GM12878 (cell line): ENCODE measurements around the gene ITGA4. TPM values are rescaled to one million over a fixed set of nuclear protein-coding genes. Genes with fewer than 3 reads are reported as not detected.

ENCODE experiments used
- ATAC-seq: fragments of 200-7000 bp; cut with Tn5 transposase; 3 replicates; pipeline ENCODE4 v1.9.1; 2020; ENCODE audit warnings: mild to moderate bottlenecking, moderate library complexity
- BruUV-seq: library from RNA; stranded (reverse); fragments of 400-500 nt; replicated peaks from 2 replicates; lab custom pipeline; 2021; lab: Mats Ljungman, UMichigan
- CTCF ChIA-PET: fragments of 300-600 bp; sonication (Branson Sonifier 250); formaldehyde crosslinking; extraction: SDS; loops from one replicate; lab custom pipeline; 2021; ENCODE audit warnings: inconsistent platforms; lab: Yijun Ruan, JAX
- POLR2A ChIA-PET: fragments of 350-600 bp; formaldehyde crosslinking; extraction: SDS; loops from one replicate; lab custom pipeline; 2021; ENCODE audit warnings: inconsistent platforms; lab: Charles Lee
- RAD21 ChIA-PET: fragments of 300-600 bp; sonication (Branson Sonifier 250); formaldehyde crosslinking; loops from one replicate; lab custom pipeline; 2023; ENCODE audit warnings: antibody characterized with exemption; ENCODE audit not compliant: unreplicated experiment; lab: Charles Lee
- SMC1A ChIA-PET: fragments of 300-600 bp; sonication (Branson Sonifier 250); formaldehyde crosslinking; loops from one replicate; lab custom pipeline; 2023; ENCODE audit not compliant: unreplicated experiment, uncharacterized antibody; lab: Charles Lee
- DNase-seq: peaks from one replicate; pipeline ENCODE4 v3.0.0-alpha.2; 2011; ENCODE audit warnings: low read depth, low spot score
- FAIRE-seq: peaks from 3 replicates; lab custom pipeline; 2011; peaks lifted over from hg19 to GRCh38; lab: Jason Lieb, UNC
- H2AFZ ChIP-seq: 2 replicates; pipeline ENCODE4 v1.6.0; 2011; ENCODE audit warnings: low read depth, low read length, control low read depth; ENCODE audit not compliant: control insufficient read depth
- H3K27ac ChIP-seq: 2 replicates; pipeline ENCODE4 v1.5.1; 2011; ENCODE audit warnings: control low read depth; ENCODE audit not compliant: control insufficient read depth, insufficient read depth
- H3K27me3 ChIP-seq, 2 experiments: replicated peaks in 1 of 2; 2 replicates each; pipeline versions ENCODE4 v1.6.0 to v1.6.1; 2011; ENCODE audit warnings: low read length in 1 of 2; ENCODE audit not compliant: control insufficient read depth in 2 of 2, insufficient read depth in 2 of 2
- H3K36me3 ChIP-seq, 2 experiments: 2 replicates each; pipeline ENCODE4 v1.5.1; 2011; ENCODE audit warnings: low read length in 1 of 2; ENCODE audit not compliant: control insufficient read depth in 2 of 2, insufficient read depth in 2 of 2
- H3K4me1 ChIP-seq: 2 replicates; pipeline ENCODE4 v1.6.1; 2011; ENCODE audit warnings: mild to moderate bottlenecking, low read length, moderate library complexity, mixed read lengths; ENCODE audit not compliant: control insufficient read depth, insufficient read depth
- H3K4me2 ChIP-seq: 2 replicates; pipeline ENCODE4 v1.6.0; 2011; ENCODE audit warnings: control low read depth; ENCODE audit not compliant: control insufficient read depth, insufficient read depth
- H3K4me3 ChIP-seq: fragments of 200-600 bp; sonication (generic); 2 replicates; pipeline ENCODE4 v1.5.1; 2016
- H3K79me2 ChIP-seq: 2 replicates; pipeline ENCODE4 v1.6.0; 2011; ENCODE audit warnings: low read length; ENCODE audit not compliant: control insufficient read depth, insufficient read depth
- H3K9ac ChIP-seq: 2 replicates; pipeline ENCODE4 v1.8.0; 2011; ENCODE audit warnings: low read length, control low read depth, mixed read lengths; ENCODE audit not compliant: control insufficient read depth, insufficient read depth
- H3K9me3 ChIP-seq: replicated peaks from 3 replicates; pipeline ENCODE4 v1.5.1; 2011; ENCODE audit warnings: mild to moderate bottlenecking, low read length; ENCODE audit not compliant: control insufficient read depth, insufficient read depth
- H4K20me1 ChIP-seq: 2 replicates; pipeline ENCODE4 v1.6.0; 2011; ENCODE audit not compliant: control insufficient read depth, insufficient read depth
- BACH1 ChIP-seq: fragments of 450-650 bp; IDR thresholded peaks from 2 replicates; pipeline ENCODE4 v1.6.1; 2017; ENCODE audit warnings: mild to moderate bottlenecking, borderline replicate concordance
- CREB1 ChIP-seq: IDR thresholded peaks from 2 replicates; pipeline ENCODE4 v1.6.1; 2012; ENCODE audit warnings: low read depth, mild to moderate bottlenecking, inconsistent platforms
- CUX1 ChIP-seq: IDR thresholded peaks from 2 replicates; pipeline ENCODE4 v1.6.1; 2012; ENCODE audit warnings: improper control_type of control experiment, low read depth, low read length; ENCODE audit not compliant: insufficient replicate concordance
- DPF2 ChIP-seq: fragments of 450-650 bp; IDR thresholded peaks from 2 replicates; pipeline ENCODE4 v1.6.1; 2017; ENCODE audit warnings: mild to moderate bottlenecking
- HDAC6 ChIP-seq: fragments of 200-600 bp; sonication (generic); IDR thresholded peaks from one replicate; pipeline ENCODE4 v1.8.0; 2017; ENCODE audit warnings: antibody characterized with exemption; ENCODE audit not compliant: unreplicated experiment
- IKZF2 ChIP-seq, 2 experiments: fragments of 450-650 bp; IDR thresholded peaks; 2 replicates each; pipeline ENCODE4 v1.6.1; 2017; ENCODE audit warnings: mild to moderate bottlenecking in 2 of 2, moderate library complexity in 2 of 2
- MTA3 ChIP-seq: IDR thresholded peaks from 2 replicates; pipeline ENCODE4 v1.6.1; 2012; ENCODE audit warnings: low read length, inconsistent platforms, borderline replicate concordance
- MXI1 ChIP-seq: fragments of 150-350 bp; IDR thresholded peaks from 2 replicates; pipeline ENCODE4 v1.6.1; 2011; ENCODE audit warnings: low read depth, mild to moderate bottlenecking, inconsistent platforms, low read length, improper control_type of control experiment
- NBN ChIP-seq: fragments of 450-650 bp; IDR thresholded peaks from 2 replicates; pipeline ENCODE4 v1.6.1; 2016
- RAD21 ChIP-seq: IDR thresholded peaks from 2 replicates; pipeline ENCODE4 v1.6.1; 2011; ENCODE audit warnings: mild to moderate bottlenecking, low read depth, low read length, moderate library complexity; ENCODE audit not compliant: insufficient read depth
- RAD51 ChIP-seq: fragments of 450-650 bp; IDR thresholded peaks from 2 replicates; pipeline ENCODE4 v1.6.1; 2016; ENCODE audit warnings: moderate library complexity, mild to moderate bottlenecking, inconsistent platforms
- SMC3 ChIP-seq: IDR thresholded peaks from 2 replicates; pipeline ENCODE4 v1.6.1; 2011; ENCODE audit warnings: low read length, improper control_type of control experiment, borderline replicate concordance
- YY1 ChIP-seq: IDR thresholded peaks from 2 replicates; pipeline ENCODE4 v1.6.1; 2011; ENCODE audit warnings: low read depth, mild to moderate bottlenecking, low read length
- ZNF217 ChIP-seq: fragments of 450-650 bp; IDR thresholded peaks from 2 replicates; pipeline ENCODE4 v1.6.1; 2017; ENCODE audit warnings: antibody characterized with exemption, mild to moderate bottlenecking
- WGBS: methylation state at CpG from one replicate; pipeline ENCODE4 v1.1.6; 2016; ENCODE audit warnings: low lambda C conversion rate; ENCODE audit not compliant: insufficient replicate concordance, insufficient coverage; ENCODE audit errors: missing lambda C conversion rate; 5-methylcytosine and 5-hydroxymethylcytosine counted together
- in situ Hi-C: fragments of 300-500 bp; cut with MboI; formaldehyde crosslinking; loops from 9 replicates; pipeline ENCODE4 v1.14.3; 2018; ENCODE audit warnings: mixed read lengths
- intact Hi-C: fragments of 100-400 bp; cut with micrococcal nuclease; formaldehyde crosslinking; loops from one replicate; pipeline ENCODE4 v1.14.2; 2022; ENCODE audit not compliant: unreplicated experiment
- polyA plus RNA-seq, 11 experiments: library from polyadenylated mRNA; depleted of rRNA in 4 of 11; unstranded in 6 of 11; stranded (reverse) in 5 of 11; fragments of >200 nt; fragmentation: Nextera tagmentation in 4 of 11; fragmentation: Illumina TruSeq in 1 of 11; extraction: Ambion mirVana in 4 of 11; extraction: Trizol in 1 of 11; gene quantifications; 1 replicate in 1 of 11; 2 replicates in 10 of 11; pipeline versions ENCODE4 v1.2.1 to v1.2.3, GENCODE V29; 2011 to 2016; ENCODE audit warnings: inconsistent platforms in 2 of 11, missing spikeins in 2 of 11, low read depth in 1 of 11
- total RNA-seq, 4 experiments: library from RNA; depleted of rRNA in 3 of 4; stranded (reverse); fragments of >200 nt in 3 of 4; fragmentation: Illumina TruSeq in 1 of 4; extraction: Trizol in 1 of 4; gene quantifications; 2 replicates each; pipeline versions ENCODE4 v1.2.1 to v1.2.3, GENCODE V29; 2013 to 2021
- TF ChIP-seq, protein P1 (sequence below): fragments of 150-350 bp; IDR thresholded peaks from 2 replicates; pipeline ENCODE4 v1.6.1; 2014; ENCODE audit warnings: mild to moderate bottlenecking, low read depth, low read length

The ITGA4 gene
- total and polyA plus RNA-seq, 10 of the 15 experiments (the other 5 are each of a cell fraction or from before 2014, with no cell fraction given) = 12.4 to 87.9 (median 63.5) TPM

DNA sequence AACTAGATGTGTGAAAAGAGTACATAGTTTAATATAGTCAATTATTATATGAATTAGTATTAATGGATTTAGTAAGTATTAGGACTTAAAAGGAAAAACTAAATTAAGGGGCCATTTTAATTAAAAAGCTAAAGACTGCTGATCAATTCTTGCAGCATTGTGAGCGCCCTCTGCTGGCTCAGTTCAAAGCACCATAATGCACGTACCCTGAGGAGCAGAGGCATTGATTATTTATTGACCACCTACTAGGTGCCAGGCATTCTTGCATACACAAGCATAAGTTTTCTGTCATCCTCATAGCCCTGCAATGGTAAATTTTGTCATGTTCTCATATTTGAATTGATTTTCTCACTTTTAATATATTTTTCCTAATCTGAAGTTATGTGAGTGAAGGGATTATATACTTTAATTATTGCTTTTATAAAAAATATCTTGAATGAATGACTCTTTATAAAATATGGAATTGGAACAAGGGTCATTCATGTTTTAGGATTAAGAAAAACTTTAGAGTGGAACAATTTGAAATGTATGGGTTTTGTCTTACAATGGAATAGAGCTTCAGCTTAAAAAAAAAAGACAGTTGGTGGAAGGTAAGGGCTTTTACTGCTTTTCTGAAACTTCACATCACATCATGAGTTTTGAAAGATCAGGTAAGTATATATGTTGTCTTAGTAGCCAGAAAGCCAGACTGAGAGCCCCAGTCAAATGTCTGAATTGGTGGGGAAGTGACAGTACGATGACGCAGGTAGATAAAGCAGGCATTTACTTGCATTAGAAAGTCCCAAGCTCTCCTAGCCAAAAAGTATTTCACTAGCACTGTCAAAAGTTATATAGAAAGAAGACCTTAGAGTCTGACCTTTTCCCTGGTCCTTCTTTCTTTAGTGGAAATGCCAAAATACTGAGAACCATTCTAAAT lies 9.7 kb downstream of the ITGA4 start:
- RAD21 ChIA-PET = interaction anchor here (0.9 to 4.3 kb wide), 18 partner anchors 9 to 362 kb away, joined by 3 to 66 read pairs (median 4); partner anchors contain the start of gene ITGA4
- intact Hi-C loops (loop anchor here (1.0 to 10.0 kb wide), 3 partner anchors 363 to 1342 kb away; partner anchors contain the start of gene UBE2E3), in situ Hi-C loops (no loop called here)
- Histone ChIP-seq H2AFZ (no peak overlapping the region), H3K27me3 (no peaks in the 10 kb centered on the region), H3K9ac (no peak overlapping the region; the same call in 1 of the 2 replicates), H3K4me2 (peak overlapping the region; percentile 30; the same call in 1 of the 2 replicates), H4K20me1 (no peaks in the 10 kb centered on the region; the same call in 1 of the 2 replicates), H3K79me2 (peaks cover 95% of the 10 kb centered on the region), H3K36me3 (no peaks in the 10 kb centered on the region; a peak in 1 of 4 replicates), H3K27ac (no peak overlapping the region), H3K4me1 (peaks cover 31% of the 10 kb centered on the region), H3K4me3 (no peak overlapping the region), H3K9me3 (no peaks in the 10 kb centered on the region)
- FAIRE-seq (no peak), ATAC-seq (peak; percentile 66), DNase-seq (no peak)
- WGBS = 46% methylated on average over 4 of the region's 4 CpGs
- SMC1A ChIA-PET = interaction anchor here (0.8 to 7.1 kb wide), 30 partner anchors 10 to 387 kb away, joined by 3 to 72 read pairs (median 4); partner anchors contain the start of gene ITGA4
- no TSS peak for BruUV-seq
- POLR2A ChIA-PET = interaction anchor here (0.6 to 1.8 kb wide), 5 partner anchors 10 to 362 kb away, joined by 3 to 8 read pairs (median 3); partner anchors contain the start of gene ITGA4
- CTCF ChIA-PET = interaction anchor here (0.6 to 4.1 kb wide), 54 partner anchors 9 to 1343 kb away, joined by 3 to 106 read pairs (median 5); partner anchors contain the start of genes CERKL and ITGA4
- TF ChIP-seq ZNF217 = 0 out of 2 replicates have a peak, but pooled peaks have one; percentile 28
- TF ChIP-seq, protein P1, sequence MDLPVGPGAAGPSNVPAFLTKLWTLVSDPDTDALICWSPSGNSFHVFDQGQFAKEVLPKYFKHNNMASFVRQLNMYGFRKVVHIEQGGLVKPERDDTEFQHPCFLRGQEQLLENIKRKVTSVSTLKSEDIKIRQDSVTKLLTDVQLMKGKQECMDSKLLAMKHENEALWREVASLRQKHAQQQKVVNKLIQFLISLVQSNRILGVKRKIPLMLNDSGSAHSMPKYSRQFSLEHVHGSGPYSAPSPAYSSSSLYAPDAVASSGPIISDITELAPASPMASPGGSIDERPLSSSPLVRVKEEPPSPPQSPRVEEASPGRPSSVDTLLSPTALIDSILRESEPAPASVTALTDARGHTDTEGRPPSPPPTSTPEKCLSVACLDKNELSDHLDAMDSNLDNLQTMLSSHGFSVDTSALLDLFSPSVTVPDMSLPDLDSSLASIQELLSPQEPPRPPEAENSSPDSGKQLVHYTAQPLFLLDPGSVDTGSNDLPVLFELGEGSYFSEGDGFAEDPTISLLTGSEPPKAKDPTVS = no peak
- TF ChIP-seq IKZF2 (IDR thresholded peaks at IDR 0.05) = no peak
- no peak for TF ChIP-seq HDAC6
- TF ChIP-seq NBN = no peak
- TF ChIP-seq MTA3 = no peak
- peak; percentile 81 for TF ChIP-seq YY1
- TF ChIP-seq MXI1 = no peak
- peak; percentile 76 for TF ChIP-seq DPF2
- TF ChIP-seq CREB1 = 0 out of 2 replicates have a peak, but pooled peaks have one; percentile 13
- no peak for TF ChIP-seq RAD51
- peak; percentile 74 for TF ChIP-seq SMC3
- TF ChIP-seq CUX1 = peak; percentile 89
- no peak for TF ChIP-seq BACH1
- peak; percentile 70 for TF ChIP-seq RAD21
